C4-2B (cell line): Measurements from ENCODE around the gene RAD50.

Experiments
- ZFX ChIP-seq: fragments of 450-650 bp; IDR thresholded peaks from 2 replicates; pipeline ENCODE4 v1.6.1; 2017
- TF ChIP-seq, protein P1 (sequence below): fragments of 450-650 bp; conservative IDR thresholded peaks from 2 replicates; pipeline ENCODE4 v1.5.1; 2017; ENCODE audit warnings: mild to moderate bottlenecking

DNA sequence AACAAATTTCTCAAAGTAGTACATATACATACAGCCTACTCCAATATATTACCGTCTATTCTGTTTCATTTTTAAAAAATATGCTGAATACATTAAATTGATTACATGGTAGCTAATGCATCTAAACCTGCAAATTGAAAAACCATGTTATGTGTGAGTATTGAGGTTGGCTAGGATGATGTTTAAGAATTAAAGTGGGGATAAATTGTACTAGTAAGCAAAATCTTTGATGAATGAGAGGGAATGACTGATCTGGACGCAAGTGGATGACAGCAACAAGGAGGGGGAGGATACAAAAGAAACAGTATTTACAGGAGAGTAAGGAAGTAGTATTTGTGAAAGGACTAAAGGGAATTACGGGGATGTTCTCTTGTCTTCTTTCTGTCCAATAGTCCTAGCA, 37.4 kb downstream of the RAD50 start:
- TF ChIP-seq, protein P1, sequence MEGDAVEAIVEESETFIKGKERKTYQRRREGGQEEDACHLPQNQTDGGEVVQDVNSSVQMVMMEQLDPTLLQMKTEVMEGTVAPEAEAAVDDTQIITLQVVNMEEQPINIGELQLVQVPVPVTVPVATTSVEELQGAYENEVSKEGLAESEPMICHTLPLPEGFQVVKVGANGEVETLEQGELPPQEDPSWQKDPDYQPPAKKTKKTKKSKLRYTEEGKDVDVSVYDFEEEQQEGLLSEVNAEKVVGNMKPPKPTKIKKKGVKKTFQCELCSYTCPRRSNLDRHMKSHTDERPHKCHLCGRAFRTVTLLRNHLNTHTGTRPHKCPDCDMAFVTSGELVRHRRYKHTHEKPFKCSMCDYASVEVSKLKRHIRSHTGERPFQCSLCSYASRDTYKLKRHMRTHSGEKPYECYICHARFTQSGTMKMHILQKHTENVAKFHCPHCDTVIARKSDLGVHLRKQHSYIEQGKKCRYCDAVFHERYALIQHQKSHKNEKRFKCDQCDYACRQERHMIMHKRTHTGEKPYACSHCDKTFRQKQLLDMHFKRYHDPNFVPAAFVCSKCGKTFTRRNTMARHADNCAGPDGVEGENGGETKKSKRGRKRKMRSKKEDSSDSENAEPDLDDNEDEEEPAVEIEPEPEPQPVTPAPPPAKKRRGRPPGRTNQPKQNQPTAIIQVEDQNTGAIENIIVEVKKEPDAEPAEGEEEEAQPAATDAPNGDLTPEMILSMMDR, result no peak
- no peak for TF ChIP-seq ZFX
